Heart left ventricle (tissue), 13 donors: ENCODE results near the gene CHRM1.

Experiments
- CTCF ChIP-seq, 12 donors: fragments of 200-600 bp; sonication (generic) in 4 of 12; IDR thresholded peaks; one replicate each; pipeline versions ENCODE4 v1.5.0 to v1.8.0; 2018 to 2022; ENCODE audit warnings: antibody characterized with exemption in 12 of 12, mild to moderate bottlenecking in 5 of 12
- POLR2A ChIP-seq, 2 donors: fragments of 450-650 bp; IDR thresholded peaks; one replicate each; pipeline ENCODE4 v1.6.1; 2017; ENCODE audit warnings: antibody characterized with exemption in 2 of 2, mild to moderate bottlenecking in 2 of 2, moderate library complexity in 2 of 2
- donor health status: ischemic (EF 13 %, LVEDD 7.1; RV severe dilation, severe dysfunction).
- donor health status: DM: no; HTN: yes; CAD: no.
- donor health status: DM: no; HTN: no; CAD: no.
- donor health status: ischemic (EF 25% LVEDD 6.9; RV normal size, moderate dysfunction).
- donor health status: ischemic (EF 25% LVEDD 5.7; RV mildly dilated, moderate dysfunction).
- donor health status: ischemic (EF 35%, LVEDD 5.7; RV mildly dilated, moderate dysfunction).
- donor health status: nonischemic (EF 11% LVEDD 7.7; RV severe dilation, severe dysfunction).
- donor health status: DM: yes; HTN: yes; CAD: no.
- donor health status: PGD.
- donor health status: ischemic (EF 29% LVEDD 5.4; RV normal size, mild dysfunction).
- donor health status: nonischemic (EF 23%, LVEDD 6.1; RV moderate dilation, normal function).

GRCh38 chr11:62958547-62959421 is 37.6 kb upstream of the CHRM1 start:
- no peak for TF ChIP-seq CTCF (IDR thresholded peaks at IDR 0.05)
- no peak for TF ChIP-seq POLR2A (IDR thresholded peaks at IDR 0.05)
